Keratinocyte (primary cell): ENCODE results near the gene ANAPC1.

Experiments used
- EZH2 ChIP-seq: IDR thresholded peaks from one replicate; pipeline ENCODE4 v1.6.1; 2012; ENCODE audit warnings: inconsistent platforms, mild to moderate bottlenecking, low read length, moderate library complexity
- TF ChIP-seq, protein P1 (sequence below), 3 experiments: IDR thresholded peaks in 1 of 3; conservative IDR thresholded peaks in 1 of 3; optimal IDR thresholded peaks in 1 of 3; 2 replicates in 2 of 3; 3 replicates in 1 of 3; pipeline versions ENCODE3 to v1.5.1; 2011; ENCODE audit warnings: low read length in 3 of 3, mild to moderate bottlenecking in 3 of 3, moderate library complexity in 2 of 3, control low read depth in 1 of 3, inconsistent platforms in 1 of 3; ENCODE audit not compliant: insufficient read depth in 2 of 3; ENCODE audit errors: extremely low read depth in 1 of 3

GRCh38 chr2:111918383-111918806 is 34.4 kb upstream of the ANAPC1 start:
- TF ChIP-seq, protein P1, sequence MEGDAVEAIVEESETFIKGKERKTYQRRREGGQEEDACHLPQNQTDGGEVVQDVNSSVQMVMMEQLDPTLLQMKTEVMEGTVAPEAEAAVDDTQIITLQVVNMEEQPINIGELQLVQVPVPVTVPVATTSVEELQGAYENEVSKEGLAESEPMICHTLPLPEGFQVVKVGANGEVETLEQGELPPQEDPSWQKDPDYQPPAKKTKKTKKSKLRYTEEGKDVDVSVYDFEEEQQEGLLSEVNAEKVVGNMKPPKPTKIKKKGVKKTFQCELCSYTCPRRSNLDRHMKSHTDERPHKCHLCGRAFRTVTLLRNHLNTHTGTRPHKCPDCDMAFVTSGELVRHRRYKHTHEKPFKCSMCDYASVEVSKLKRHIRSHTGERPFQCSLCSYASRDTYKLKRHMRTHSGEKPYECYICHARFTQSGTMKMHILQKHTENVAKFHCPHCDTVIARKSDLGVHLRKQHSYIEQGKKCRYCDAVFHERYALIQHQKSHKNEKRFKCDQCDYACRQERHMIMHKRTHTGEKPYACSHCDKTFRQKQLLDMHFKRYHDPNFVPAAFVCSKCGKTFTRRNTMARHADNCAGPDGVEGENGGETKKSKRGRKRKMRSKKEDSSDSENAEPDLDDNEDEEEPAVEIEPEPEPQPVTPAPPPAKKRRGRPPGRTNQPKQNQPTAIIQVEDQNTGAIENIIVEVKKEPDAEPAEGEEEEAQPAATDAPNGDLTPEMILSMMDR (optimal IDR thresholded peaks at IDR 0.05 in 1 of 3, IDR thresholded peaks at IDR 0.05 in 1 of 3, conservative IDR thresholded peaks at IDR 0.05 in 1 of 3; ENCODE audit: extremely low read depth in 1 of 3, insufficient read depth in 2 of 3, low read length in 3 of 3): no peak
- no peak for TF ChIP-seq EZH2
